Osteocyte (in vitro differentiated cells): ENCODE results near the gene OR6C6. TPM values are rescaled to one million over a fixed set of nuclear protein-coding genes. Genes with fewer than 3 reads are reported as not detected.

Source experiments
- DNase-seq: peaks from one replicate; pipeline ENCODE4 v3.0.0; 2021; ENCODE audit warnings: mixed read lengths; ENCODE audit not compliant: unreplicated experiment; ENCODE audit errors: extremely low spot score
- H3K27ac Mint-ChIP-seq: one replicate; pipeline ENCODE4 v1.8.0; 2021; ENCODE audit warnings: mild to moderate bottlenecking, mixed read lengths; ENCODE audit not compliant: unreplicated experiment
- H3K27me3 Mint-ChIP-seq: one replicate; pipeline ENCODE4 v1.8.0; 2021; ENCODE audit warnings: mixed read lengths; ENCODE audit not compliant: unreplicated experiment
- H3K36me3 Mint-ChIP-seq: one replicate; pipeline ENCODE4 v1.8.0; 2021; ENCODE audit warnings: mixed read lengths; ENCODE audit not compliant: unreplicated experiment
- H3K4me1 Mint-ChIP-seq: one replicate; pipeline ENCODE4 v1.8.0; 2021; ENCODE audit warnings: mixed read lengths; ENCODE audit not compliant: unreplicated experiment
- H3K4me3 Mint-ChIP-seq: one replicate; pipeline ENCODE4 v1.8.0; 2021; ENCODE audit warnings: mild to moderate bottlenecking, moderate library complexity, mixed read lengths; ENCODE audit not compliant: unreplicated experiment
- H3K9me3 Mint-ChIP-seq: one replicate; pipeline ENCODE4 v1.8.0; 2021; ENCODE audit warnings: mixed read lengths; ENCODE audit not compliant: unreplicated experiment
- total RNA-seq: library from RNA; stranded (reverse); gene quantifications from 2 replicates; pipeline ENCODE4 v1.2.1, GENCODE V29; 2021
- TF ChIP-seq, protein P1 (sequence below): fragments of 200-600 bp; sonication (generic); IDR thresholded peaks from 2 replicates; pipeline ENCODE4 v1.5.0; 2021; ENCODE audit warnings: antibody characterized with exemption, mild to moderate bottlenecking, moderate library complexity

OR6C6 gene
- total RNA-seq, 1 donor from 2014 or later, result not detected

DNA sequence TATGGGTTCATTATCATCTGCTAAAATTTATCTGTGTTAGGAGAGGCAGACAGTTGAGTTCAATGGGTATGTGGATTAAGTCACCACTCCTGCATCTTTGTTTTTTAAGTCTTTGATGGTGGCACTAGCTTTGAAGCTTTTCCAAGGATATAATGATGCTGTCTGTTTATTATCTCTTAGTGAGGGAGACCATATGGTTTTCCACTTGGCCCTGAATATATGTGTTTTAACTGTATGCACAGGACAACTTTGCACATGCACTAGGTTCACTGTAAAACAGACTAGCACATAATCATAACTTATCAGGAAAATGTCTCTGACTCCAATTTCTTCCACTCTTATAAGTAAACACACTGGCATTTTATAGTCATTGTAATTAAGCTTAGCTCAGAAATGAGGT, 43.1 kb downstream of the OR6C6 start:
- Mint-ChIP-seq H3K9me3 (no peaks in the 10 kb centered on the region), H3K27ac (no peak overlapping the region), H3K4me1 (no peaks in the 10 kb centered on the region), H3K36me3 (no peaks in the 10 kb centered on the region), H3K4me3 (no peak overlapping the region), H3K27me3 (peaks cover 3% of the 10 kb centered on the region)
- DNase-seq, result no peak
- TF ChIP-seq, protein P1, sequence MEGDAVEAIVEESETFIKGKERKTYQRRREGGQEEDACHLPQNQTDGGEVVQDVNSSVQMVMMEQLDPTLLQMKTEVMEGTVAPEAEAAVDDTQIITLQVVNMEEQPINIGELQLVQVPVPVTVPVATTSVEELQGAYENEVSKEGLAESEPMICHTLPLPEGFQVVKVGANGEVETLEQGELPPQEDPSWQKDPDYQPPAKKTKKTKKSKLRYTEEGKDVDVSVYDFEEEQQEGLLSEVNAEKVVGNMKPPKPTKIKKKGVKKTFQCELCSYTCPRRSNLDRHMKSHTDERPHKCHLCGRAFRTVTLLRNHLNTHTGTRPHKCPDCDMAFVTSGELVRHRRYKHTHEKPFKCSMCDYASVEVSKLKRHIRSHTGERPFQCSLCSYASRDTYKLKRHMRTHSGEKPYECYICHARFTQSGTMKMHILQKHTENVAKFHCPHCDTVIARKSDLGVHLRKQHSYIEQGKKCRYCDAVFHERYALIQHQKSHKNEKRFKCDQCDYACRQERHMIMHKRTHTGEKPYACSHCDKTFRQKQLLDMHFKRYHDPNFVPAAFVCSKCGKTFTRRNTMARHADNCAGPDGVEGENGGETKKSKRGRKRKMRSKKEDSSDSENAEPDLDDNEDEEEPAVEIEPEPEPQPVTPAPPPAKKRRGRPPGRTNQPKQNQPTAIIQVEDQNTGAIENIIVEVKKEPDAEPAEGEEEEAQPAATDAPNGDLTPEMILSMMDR, result no peak

DNA sequence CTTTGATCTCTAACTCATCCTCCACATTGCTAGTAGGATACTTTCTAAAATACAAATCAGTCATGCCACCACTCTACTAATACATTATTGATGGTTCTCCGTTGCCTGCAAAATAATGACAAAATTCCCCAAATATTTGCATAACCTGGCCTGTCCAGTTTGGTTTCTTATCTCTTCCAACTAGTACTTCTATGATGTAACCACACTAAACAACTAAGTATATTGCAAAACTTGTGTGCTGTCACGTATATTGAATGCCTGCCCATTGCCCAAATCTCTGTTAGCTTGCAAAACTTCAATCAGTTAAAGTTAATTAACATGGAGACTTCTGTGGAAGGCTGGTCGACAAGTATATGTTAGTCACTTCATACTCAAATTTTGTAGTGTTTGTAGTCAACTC, 45.4 kb downstream of the OR6C6 start:
- Mint-ChIP-seq H3K4me1 (no peaks in the 10 kb centered on the region), H3K9me3 (no peaks in the 10 kb centered on the region), H3K4me3 (no peak overlapping the region), H3K27ac (no peak overlapping the region), H3K36me3 (no peaks in the 10 kb centered on the region), H3K27me3 (peaks cover 6% of the 10 kb centered on the region)
- TF ChIP-seq, protein P1, result no peak
- no peak for DNase-seq

DNA sequence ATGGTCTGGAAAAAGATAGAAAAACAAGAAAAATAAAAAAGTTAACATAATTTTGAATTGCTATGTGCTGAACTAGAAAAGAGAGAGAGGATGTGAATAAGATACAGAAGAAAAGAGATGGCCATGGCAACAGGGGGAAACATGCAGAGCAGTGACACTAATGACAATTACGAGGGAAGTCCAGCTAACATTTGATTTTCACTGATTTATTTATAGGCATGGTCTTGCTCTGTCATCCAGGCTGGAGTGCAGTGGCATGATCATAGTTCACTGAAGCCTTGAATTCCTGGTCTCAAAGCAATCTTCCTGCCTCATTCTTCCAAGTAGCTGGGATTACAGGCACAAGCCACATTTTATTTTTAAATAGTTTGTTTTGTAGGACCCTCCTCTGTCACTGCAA, 50.2 kb downstream of the OR6C6 start:
- Mint-ChIP-seq H3K4me1 (no peaks in the 10 kb centered on the region), H3K4me3 (no peak overlapping the region), H3K9me3 (no peaks in the 10 kb centered on the region), H3K27me3 (peaks cover 5% of the 10 kb centered on the region), H3K27ac (no peak overlapping the region), H3K36me3 (no peaks in the 10 kb centered on the region)
- TF ChIP-seq, protein P1, result no peak
- DNase-seq, result no peak

DNA sequence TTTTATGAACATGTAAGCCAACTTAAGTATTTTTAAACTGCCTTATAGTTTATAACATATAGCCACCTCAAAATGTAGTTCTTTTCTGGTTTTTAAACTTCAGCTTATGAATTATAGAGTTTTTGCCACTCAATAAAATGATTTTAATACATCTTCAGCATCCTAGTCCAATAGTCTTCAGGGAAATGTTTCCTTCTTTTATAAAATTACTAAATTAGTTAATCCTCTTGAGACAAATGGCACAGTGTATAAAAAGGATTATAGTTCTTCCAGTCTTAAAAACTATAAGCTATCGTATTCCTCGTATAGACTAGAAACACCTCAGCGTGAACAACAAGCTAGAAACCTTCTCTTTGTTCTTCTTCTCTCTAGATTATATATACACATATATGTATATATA, 52.1 kb downstream of the OR6C6 start, which contains the start of gene OR6C74:
Gene OR6C74, plus strand, starts transcription at position 301 of the 400 bp plus-strand sequence. CDS start 2,679 bp downstream, outside the sequence.
- Mint-ChIP-seq H3K27me3 (peaks cover 5% of the 10 kb centered on the region), H3K4me3 (no peak within 1 kb of the TSS), H3K9me3 (no peaks in the 10 kb centered on the region), H3K4me1 (no peaks in the 10 kb centered on the region), H3K27ac (no peak within 1 kb of the TSS), H3K36me3 (no peaks in the 10 kb centered on the region)
- DNase-seq, result no peak
- TF ChIP-seq, protein P1, result no peak

Other genes with a start within 250 kb of the OR6C6 start
- not detected in 2 replicates for gene OR9K2, start 170.2 kb downstream of the OR6C6 start, total RNA-seq
- not detected in 2 replicates for gene OR10A7, start 75.5 kb downstream of the OR6C6 start, total RNA-seq
- not detected in 2 replicates for gene OR6C74, start 52.0 kb downstream of the OR6C6 start, total RNA-seq
- not detected in 2 replicates for gene OR6C1, start 17.8 kb upstream of the OR6C6 start, total RNA-seq
- not detected in 2 replicates for gene OR6C3, start 34.2 kb upstream of the OR6C6 start, total RNA-seq
- not detected in 2 replicates for gene OR6C75, start 66.4 kb upstream of the OR6C6 start, total RNA-seq
- not detected in 2 replicates for gene OR6C65, start 104.0 kb upstream of the OR6C6 start, total RNA-seq
- not detected in 2 replicates for gene OR6C76, start 129.7 kb upstream of the OR6C6 start, total RNA-seq
- not detected in 2 replicates for gene OR6C2, start 147.5 kb upstream of the OR6C6 start, total RNA-seq
- gene OR6C70, start 173.6 kb upstream of the OR6C6 start, total RNA-seq, result not detected in 2 replicates
- gene OR6C68, start 195.8 kb upstream of the OR6C6 start, total RNA-seq, result not detected in 2 replicates